22Rv1 (cell line): Measurements from ENCODE around the gene SLC12A7.

Experiments used
- CTCF ChIP-seq: fragments of 450-650 bp; IDR thresholded peaks from 2 replicates; pipeline ENCODE4 v1.5.1; 2017; ENCODE audit warnings: mild to moderate bottlenecking
- ZFX ChIP-seq: fragments of 450-650 bp; IDR thresholded peaks from 2 replicates; pipeline ENCODE4 v1.6.1; 2017; ENCODE audit warnings: antibody characterized with exemption, borderline replicate concordance

- TF ChIP-seq CTCF (no peak), ZFX (no peak)
These were observed 28.9 kb upstream of the SLC12A7 start for GRCh38 chr5:1140818-1141189.
